Effector CD4-positive, alpha-beta T cell (primary cell): ENCODE measurements around the gene CNDP2.
"Not testable (repeated sequence)": the region's sequence is repeated elsewhere in the genome, so short reads cannot be mapped to it uniquely, and the experiment has no call there.

ENCODE experiments used
- DNase-seq: peaks from one replicate; pipeline ENCODE4 v3.0.0-alpha.2; 2020

CNDP2 gene

GRCh38 chr18:74519320-74520095 lies 23.3 kb downstream of the CNDP2 start:
- DNase-seq = no peak

- DNase-seq = no peak
These were observed 24.1 kb downstream of the CNDP2 start for GRCh38 chr18:74520096-74520833.

GRCh38 chr18:74521068-74521725 lies 25.0 kb downstream of the CNDP2 start:
- no peak for DNase-seq

GRCh38 chr18:74522635-74523548 lies 26.7 kb downstream of the CNDP2 start:
- no peak for DNase-seq

- no peak for DNase-seq
These were observed 27.9 kb downstream of the CNDP2 start for GRCh38 chr18:74524097-74524496.

DNA sequence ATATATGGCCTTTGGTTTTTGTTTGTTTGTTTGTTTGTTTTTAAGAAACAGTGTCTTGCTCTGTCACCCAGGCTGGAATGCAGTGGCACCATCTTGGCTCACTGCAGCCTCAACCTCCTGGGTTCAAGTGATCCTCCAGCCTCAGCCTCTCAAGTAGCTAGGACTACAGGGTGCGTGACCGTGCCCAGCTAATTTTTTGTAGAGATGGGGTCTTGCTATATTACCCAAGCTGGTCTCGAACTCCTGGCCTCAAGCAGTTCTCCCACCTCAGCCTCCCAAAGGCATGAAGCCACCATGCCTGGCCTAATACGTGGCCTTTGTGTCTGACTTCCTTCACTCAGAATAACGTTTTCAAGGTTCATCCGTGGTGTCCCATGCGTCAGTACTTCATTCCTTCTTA lies 28.8 kb downstream of the CNDP2 start:
- not testable (repeated sequence) for DNase-seq

DNA sequence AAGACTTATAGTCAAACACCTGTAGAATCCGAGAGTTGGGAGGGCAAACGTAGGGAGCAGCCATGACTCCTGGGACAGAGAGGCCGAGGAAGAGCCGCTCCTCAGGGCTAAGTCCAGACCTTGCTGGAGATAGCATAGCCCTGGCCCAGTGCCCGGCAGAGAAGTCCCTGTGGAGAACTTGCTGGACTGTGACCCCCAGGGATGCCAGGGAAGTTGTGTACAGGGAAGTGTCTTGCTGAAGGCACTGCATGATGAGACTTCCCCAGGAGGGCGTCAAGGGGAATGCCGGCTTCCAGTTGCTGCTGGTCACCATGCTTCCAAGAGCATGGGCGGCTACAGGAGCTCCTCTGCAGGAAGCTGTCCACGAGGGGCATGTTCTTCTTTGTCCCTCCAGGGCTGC lies 29.6 kb downstream of the CNDP2 start:
- DNase-seq = no peak

DNA sequence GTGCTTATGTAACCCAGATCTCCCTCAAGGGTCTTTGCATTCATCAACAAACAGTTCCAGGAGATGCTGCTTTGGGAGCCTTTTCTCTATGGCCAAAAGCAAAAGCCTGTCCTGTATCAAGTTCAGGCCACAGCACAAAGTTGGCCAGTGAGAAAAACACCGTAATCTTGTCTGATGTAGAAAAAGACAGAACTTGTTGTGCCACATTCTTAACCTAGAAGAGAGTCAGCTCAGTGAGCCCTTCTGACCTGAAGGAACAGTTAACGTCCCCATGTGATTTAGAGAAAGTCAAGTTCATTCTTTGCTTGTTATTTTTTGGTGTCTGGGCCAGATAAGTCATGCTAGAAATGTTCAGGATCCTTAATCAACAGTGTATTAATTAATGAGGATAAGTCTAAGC lies 30.3 kb downstream of the CNDP2 start:
- DNase-seq = no peak

- DNase-seq = no peak
These were observed 32.3 kb downstream of the CNDP2 start for GRCh38 chr18:74528478-74528877.

- DNase-seq = no peak
These were observed 32.8 kb downstream of the CNDP2 start for GRCh38 chr18:74528913-74529312.

DNA sequence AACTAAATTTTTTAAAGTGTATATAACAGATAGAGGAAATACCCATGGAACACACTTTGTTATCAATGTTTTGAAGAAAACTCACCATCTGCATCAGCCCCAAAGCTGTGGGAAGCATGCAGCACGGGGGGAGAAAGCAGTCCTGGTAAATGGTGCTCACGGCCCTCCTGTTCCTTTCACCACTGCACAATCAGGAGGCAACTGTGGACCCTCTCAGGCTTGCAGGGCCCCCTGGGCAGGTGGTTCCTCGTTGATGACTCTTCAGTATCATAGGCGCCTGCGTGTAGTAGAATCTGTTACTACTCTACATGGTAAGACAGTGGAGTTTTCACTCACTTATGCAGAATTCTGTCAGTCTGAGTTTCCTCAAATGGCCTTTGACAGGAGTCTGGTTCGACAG lies 33.2 kb downstream of the CNDP2 start:
- DNase-seq = no peak

DNA sequence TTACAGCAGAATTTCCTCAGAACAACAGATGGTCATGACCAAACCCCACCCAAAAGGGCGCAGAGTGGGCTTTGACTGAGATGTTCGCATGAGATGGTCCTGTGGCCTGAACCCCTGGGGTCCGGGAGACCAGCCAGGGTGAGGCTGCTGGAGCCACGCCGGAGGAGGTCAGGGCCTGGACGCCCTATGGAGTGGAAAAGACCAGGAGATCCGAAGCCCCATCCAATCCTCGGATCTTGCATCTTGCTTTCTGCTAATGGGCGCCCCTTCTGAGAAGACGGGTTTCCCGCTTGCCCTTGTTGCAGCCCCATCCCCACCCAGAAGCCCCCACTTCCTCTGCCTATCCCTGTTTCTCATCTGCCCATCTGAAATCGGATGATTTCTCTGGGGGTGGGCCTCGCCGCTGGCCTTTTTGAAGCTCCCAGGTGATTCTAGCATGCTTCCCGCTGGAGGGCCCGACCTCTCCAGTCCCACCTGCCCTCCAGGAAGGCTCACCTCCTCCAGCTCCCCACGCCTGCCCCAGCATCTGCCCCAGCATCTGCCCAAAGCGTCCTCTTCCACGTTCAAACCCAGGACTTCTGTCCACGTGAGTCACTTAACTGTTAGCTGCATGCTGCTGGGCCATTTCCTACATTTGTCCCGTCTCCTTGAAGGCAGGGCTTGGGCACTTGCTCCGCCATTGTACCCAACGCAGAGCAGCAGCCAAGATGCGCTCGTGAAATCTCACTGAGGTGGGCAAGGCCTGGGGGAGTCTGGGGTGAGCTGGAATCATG lies 33.8 kb downstream of the CNDP2 start:
- DNase-seq = no peak

DNA sequence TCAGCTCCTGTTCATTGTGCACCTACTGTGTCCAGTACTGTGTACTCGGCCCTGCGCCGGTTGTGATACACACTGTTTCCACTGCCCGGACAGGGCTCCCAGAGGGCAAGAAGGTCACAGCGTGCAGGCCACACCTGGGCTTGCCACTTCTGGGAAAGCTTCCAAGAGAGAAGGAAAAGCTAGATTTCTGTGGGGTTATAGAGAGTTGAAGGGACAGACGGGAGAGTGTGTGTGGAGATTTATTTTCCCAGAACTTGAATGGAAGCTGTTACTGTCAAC lies 34.4 kb downstream of the CNDP2 start:
- no peak for DNase-seq

GRCh38 chr18:74531043-74531442 lies 34.9 kb downstream of the CNDP2 start:
- DNase-seq = no peak

GRCh38 chr18:74532511-74533025 lies 36.4 kb downstream of the CNDP2 start:
- no peak for DNase-seq

DNA sequence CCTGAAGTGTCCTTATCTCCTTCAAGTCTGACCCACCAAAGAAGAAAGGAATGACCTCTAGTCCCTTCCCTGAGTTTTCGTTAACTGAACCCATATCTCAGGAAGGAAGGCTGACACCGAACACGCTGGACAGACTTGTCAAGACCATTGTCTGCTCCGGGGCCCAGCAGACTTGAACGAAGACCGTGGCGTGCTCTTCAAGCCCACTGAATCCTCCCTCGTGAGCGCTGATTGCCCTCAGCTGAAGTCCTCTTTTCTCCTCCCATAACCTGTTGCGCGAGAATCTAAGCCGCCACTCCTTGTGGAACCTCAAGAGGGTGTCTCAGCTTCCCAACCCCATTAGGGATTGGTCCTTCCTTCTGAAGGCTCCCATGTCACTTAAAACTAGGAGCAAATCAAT lies 37.5 kb downstream of the CNDP2 start:
- no peak for DNase-seq

DNA sequence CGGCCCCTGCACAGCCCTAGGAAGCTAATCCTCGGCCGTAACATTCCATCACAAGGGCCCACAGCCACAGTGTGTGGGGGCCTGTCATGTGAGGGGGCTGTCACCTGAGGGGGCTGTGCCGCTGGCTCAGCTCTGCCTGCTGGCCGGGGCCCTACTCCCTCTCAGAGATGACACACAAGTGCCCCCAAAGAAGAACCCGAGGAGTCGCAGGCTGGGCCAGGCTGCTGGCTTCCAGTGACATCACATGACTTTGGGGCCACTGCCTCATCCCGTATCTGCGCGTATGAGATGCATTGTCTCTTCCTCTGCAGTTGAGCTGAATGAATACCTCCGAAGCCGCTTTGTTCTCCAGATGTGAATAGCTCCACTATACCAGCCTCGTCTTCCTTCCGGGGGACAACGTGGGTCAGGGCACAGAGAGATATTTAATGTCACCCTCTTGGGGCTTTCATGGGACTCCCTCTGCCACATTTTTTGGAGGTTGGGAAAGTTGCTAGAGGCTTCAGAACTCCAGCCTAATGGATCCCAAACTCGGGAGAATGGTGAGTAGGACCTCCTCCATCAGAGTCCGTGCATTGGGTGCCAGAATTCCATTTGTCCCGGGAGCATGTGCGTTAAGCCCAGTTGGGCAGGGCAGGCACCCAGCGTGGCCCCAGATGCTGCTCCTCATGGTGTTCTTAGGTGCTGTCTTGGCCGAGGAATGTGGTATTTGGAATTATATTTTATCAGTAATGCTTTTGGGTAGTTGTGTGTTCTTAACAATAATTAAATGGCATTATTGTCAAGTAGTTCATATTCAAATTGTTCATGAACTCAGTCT lies 38.2 kb downstream of the CNDP2 start, which contains the start of gene CNDP1:
Gene CNDP1 (plus strand): TSS at position 351 of the 820 bp plus-strand sequence. CDS start 168 bp downstream, at position 519.
- DNase-seq = no peak

DNA sequence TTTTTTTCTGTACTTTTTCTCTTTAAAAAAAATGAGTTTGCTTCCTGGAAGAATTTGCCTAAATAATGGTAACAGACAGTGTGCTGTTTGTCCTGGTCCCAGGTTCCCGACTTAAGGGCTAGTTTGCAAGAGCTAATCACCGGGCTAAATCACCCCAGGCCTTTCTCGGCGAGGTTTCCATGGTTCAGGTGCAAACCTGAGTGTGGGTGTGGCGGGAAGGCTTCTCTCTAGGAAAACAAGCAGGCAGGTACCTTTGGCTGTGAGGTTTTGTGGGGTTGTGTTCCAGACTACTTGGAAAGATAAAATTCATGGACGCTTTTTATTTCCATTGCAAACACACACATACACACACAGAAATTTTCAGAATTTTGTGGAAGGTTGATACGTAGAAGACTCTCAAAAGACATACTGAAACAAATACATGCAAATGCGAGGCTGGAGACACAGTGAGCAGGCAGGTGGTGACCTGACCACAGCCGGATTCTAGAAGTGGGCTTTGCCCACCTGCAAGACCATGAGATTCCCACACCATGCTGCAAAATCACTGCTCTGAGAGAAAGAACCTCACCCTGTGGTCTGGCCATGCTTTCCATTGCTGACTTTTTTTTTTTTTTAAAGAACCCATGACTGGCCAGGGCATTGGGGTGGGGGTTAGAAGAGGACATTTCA lies 39.0 kb downstream of the CNDP2 start:
- DNase-seq = no peak

- no peak for DNase-seq
These were observed 43.1 kb downstream of the CNDP2 start for GRCh38 chr18:74539289-74539688.
